ENCODE results near the gene VPS13D. TPM values are rescaled to one million over a fixed set of nuclear protein-coding genes. Genes with fewer than 3 reads are reported as not detected.

VPS13D gene
- polyA plus RNA-seq, 3 donors: 3.6 to 20.2 (median 5.1) TPM

DNA sequence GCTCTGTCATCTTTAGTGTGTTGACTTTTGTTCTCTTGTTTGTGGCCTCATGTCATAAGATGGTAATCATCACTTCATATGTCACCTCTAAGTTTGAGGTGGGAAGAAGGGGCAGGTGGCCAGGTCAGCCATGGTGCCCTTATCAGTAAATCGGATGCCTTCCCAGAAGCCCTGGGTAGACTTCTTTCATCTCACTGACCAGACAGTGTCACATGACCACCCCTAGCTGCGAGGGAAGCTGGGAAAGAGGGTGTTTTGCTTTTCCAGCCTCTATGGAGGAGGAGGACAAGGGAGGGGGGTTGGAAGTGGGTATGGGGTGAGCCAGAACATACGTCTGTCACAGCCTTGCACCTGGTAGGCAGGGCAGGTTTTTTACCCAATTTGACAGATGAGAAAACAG is 34.4 kb upstream of the VPS13D start:
- H3K9me3 ChIP-seq (replicated peaks in 1 of 2; ENCODE audit: control insufficient read depth in 1 of 2, insufficient read depth in 1 of 2, low read length in 2 of 2): no peaks in the 10 kb centered on the region
- intact Hi-C loops (cut with micrococcal nuclease): no loop called here
- Mint-ChIP-seq H3K4me1 (peaks cover 55% of the 10 kb centered on the region), H3K27ac (peak overlapping the region; percentile 84 to 93 (median 89)), H3K9me3 (no peaks in the 10 kb centered on the region), H3K36me3 (peaks cover 88 to 96% of the 10 kb centered on the region in 2 donors), H3K27me3 (ENCODE audit: low read depth in 3 of 3) (peaks cover 0 to 6% (median under 1%) of the 10 kb centered on the region in 3 donors), H3K4me3 (no peak overlapping the region)
- peak overlapping the region; percentile 73 to 76 for H3K27ac ChIP-seq (ENCODE audit: low read depth in 1 of 2, low read length in 2 of 2)
- no peak for DNase-seq
- no peaks in the 10 kb centered on the region for H3K27me3 ChIP-seq (ENCODE audit: control insufficient read depth in 2 of 2, insufficient read depth in 2 of 2, low read length in 2 of 2)
- TF ChIP-seq, protein P1, sequence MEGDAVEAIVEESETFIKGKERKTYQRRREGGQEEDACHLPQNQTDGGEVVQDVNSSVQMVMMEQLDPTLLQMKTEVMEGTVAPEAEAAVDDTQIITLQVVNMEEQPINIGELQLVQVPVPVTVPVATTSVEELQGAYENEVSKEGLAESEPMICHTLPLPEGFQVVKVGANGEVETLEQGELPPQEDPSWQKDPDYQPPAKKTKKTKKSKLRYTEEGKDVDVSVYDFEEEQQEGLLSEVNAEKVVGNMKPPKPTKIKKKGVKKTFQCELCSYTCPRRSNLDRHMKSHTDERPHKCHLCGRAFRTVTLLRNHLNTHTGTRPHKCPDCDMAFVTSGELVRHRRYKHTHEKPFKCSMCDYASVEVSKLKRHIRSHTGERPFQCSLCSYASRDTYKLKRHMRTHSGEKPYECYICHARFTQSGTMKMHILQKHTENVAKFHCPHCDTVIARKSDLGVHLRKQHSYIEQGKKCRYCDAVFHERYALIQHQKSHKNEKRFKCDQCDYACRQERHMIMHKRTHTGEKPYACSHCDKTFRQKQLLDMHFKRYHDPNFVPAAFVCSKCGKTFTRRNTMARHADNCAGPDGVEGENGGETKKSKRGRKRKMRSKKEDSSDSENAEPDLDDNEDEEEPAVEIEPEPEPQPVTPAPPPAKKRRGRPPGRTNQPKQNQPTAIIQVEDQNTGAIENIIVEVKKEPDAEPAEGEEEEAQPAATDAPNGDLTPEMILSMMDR (IDR thresholded peaks at IDR 0.05): no peak
- no peak overlapping the region for H3K9ac ChIP-seq (ENCODE audit: insufficient read depth, low read length, poor library complexity, severe bottlenecking)
- no peak overlapping the region for H3K4me2 ChIP-seq (replicated peaks; ENCODE audit: extremely low read depth, low read length, poor library complexity, severe bottlenecking)
- peaks cover 58 to 72% of the 10 kb centered on the region in 2 donors for H3K4me1 ChIP-seq (ENCODE audit: control insufficient read depth in 1 of 2, insufficient read depth in 2 of 2, low read length in 2 of 2)
- WGBS (ENCODE audit: insufficient coverage): 56% methylated on average over 1 of the region's 3 CpGs
- H3K4me3 ChIP-seq (replicated peaks in 1 of 3; ENCODE audit: low read depth in 2 of 3, low read length in 3 of 3): no peak overlapping the region
- peaks cover 90% of the 10 kb centered on the region for H3K79me2 ChIP-seq (ENCODE audit: insufficient read depth, low read length)
- peaks cover 89 to 91% of the 10 kb centered on the region in 2 donors for H3K36me3 ChIP-seq (replicated peaks in 1 of 2; ENCODE audit: control insufficient read depth in 1 of 2, insufficient read depth in 2 of 2, low read length in 2 of 2)
- H4K20me1 ChIP-seq (ENCODE audit: insufficient read depth, low read length): peaks cover 99% of the 10 kb centered on the region
- no peak overlapping the region for H2AFZ ChIP-seq (ENCODE audit: insufficient read depth, low read depth, low read length, poor library complexity, severe bottlenecking)

DNA sequence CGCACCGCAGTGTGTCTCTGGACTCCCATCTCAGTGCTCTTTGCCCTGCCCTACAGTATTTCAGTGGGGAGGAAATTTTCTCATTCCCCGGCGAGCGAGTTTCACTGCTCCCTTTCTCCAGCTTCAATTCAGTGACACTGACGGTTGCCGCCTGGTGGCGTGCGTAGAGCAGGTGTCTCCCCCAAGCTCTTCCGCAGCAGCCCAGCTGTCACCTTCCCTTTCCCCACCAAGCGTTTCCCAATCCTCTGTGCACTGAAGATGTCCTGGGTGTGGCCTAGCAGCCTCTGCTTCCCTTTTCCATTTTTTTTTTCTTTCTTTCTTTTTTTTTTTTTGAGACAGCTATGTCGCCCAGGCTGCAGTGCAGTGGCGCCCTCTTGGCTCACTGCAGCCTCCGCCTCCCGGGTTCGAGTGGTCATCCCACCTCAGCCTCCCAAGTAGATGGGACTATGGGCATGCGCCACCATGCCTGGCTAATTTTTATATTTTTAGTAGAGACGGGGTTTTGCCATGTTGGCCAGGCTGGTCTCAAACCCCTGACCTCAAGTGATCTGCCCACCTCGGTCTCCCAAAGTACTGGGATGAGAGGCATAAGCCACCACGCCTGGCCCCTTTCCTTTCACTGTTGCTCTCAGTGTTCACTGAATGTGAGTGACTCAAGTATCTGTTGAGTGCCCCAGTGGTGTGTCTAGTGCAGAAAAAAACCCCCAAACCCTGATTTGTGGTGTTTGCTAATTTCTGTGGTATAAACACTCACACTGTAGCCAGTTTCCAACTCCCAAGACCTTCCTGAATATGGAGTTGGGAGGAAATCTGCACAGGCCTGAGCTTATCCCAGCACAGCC is 33.0 kb upstream of the VPS13D start:
- H3K4me3 ChIP-seq (replicated peaks in 1 of 3; ENCODE audit: low read depth in 2 of 3, low read length in 3 of 3): peak overlapping the region in 1 of 3 experiments; percentile 25
- no peaks in the 10 kb centered on the region for H3K27me3 ChIP-seq (ENCODE audit: control insufficient read depth in 2 of 2, insufficient read depth in 2 of 2, low read length in 2 of 2)
- H3K9me3 Mint-ChIP-seq: no peaks in the 10 kb centered on the region
- WGBS (ENCODE audit: insufficient coverage): 0% methylated on average over 6 of the region's 20 CpGs
- H4K20me1 ChIP-seq (ENCODE audit: insufficient read depth, low read length): peaks cover 99% of the 10 kb centered on the region
- H3K79me2 ChIP-seq (ENCODE audit: insufficient read depth, low read length): peaks cover 89% of the 10 kb centered on the region
- DNase-seq: peak; percentile 91 to 97 (median 95)
- H3K27me3 Mint-ChIP-seq (ENCODE audit: low read depth in 3 of 3): peaks cover 0 to 6% (median 3%) of the 10 kb centered on the region in 3 donors
- peaks cover 89 to 91% of the 10 kb centered on the region in 2 donors for H3K36me3 ChIP-seq (replicated peaks in 1 of 2; ENCODE audit: control insufficient read depth in 1 of 2, insufficient read depth in 2 of 2, low read length in 2 of 2)
- H3K9ac ChIP-seq (ENCODE audit: insufficient read depth, low read length, poor library complexity, severe bottlenecking): no peak overlapping the region
- TF ChIP-seq, protein P1 (IDR thresholded peaks at IDR 0.05): peak; percentile 75
- peaks cover 55 to 58% of the 10 kb centered on the region in 2 donors for H3K4me1 ChIP-seq (ENCODE audit: control insufficient read depth in 1 of 2, insufficient read depth in 2 of 2, low read length in 2 of 2)
- peak overlapping the region; percentile 85 to 93 (median 88) for H3K27ac Mint-ChIP-seq
- peaks cover 87 to 96% of the 10 kb centered on the region in 2 donors for H3K36me3 Mint-ChIP-seq
- H2AFZ ChIP-seq (ENCODE audit: insufficient read depth, low read depth, low read length, poor library complexity, severe bottlenecking): no peak overlapping the region
- peak overlapping the region; percentile 51 for H3K4me2 ChIP-seq (replicated peaks; ENCODE audit: extremely low read depth, low read length, poor library complexity, severe bottlenecking)
- peak overlapping the region; percentile 76 to 83 for H3K27ac ChIP-seq (ENCODE audit: low read depth in 1 of 2, low read length in 2 of 2)
- H3K9me3 ChIP-seq (replicated peaks in 1 of 2; ENCODE audit: control insufficient read depth in 1 of 2, insufficient read depth in 1 of 2, low read length in 2 of 2): no peaks in the 10 kb centered on the region
- intact Hi-C loops (cut with micrococcal nuclease): no loop called here
- peak overlapping the region; percentile 39 to 50 for H3K4me3 Mint-ChIP-seq
- peaks cover 50% of the 10 kb centered on the region for H3K4me1 Mint-ChIP-seq

Measured in CD14-positive monocyte (primary cell).